Fibroblast of the aortic adventitia (primary cell): Measurements from ENCODE around the gene PAXIP1. TPM values are rescaled to one million over a fixed set of nuclear protein-coding genes. Genes with fewer than 3 reads are reported as not detected.
"Not testable (repeated sequence)": the region's sequence is repeated elsewhere in the genome, so short reads cannot be mapped to it uniquely, and the experiment has no call there.

Experiments used
- DNase-seq: peaks from one replicate; pipeline ENCODE4 v3.0.0-alpha.2; 2010; ENCODE audit warnings: low read depth
- H3K4me3 ChIP-seq: 2 replicates; pipeline ENCODE4 v1.5.1; 2011; ENCODE audit warnings: low read depth, mild to moderate bottlenecking, control low read depth, low read length, moderate library complexity
- CTCF ChIP-seq: IDR thresholded peaks from 2 replicates; pipeline ENCODE4 v1.5.1; 2011; ENCODE audit warnings: mild to moderate bottlenecking, low read length, control low read depth, inconsistent platforms; ENCODE audit not compliant: insufficient read depth
- total RNA-seq: library from RNA; depleted of rRNA; stranded (reverse); fragments of >200 nt; gene quantifications from 2 replicates; pipeline ENCODE4 v1.2.3, GENCODE V29; 2012; ENCODE audit warnings: low replicate concordance

PAXIP1 gene
- total RNA-seq, 1 donor: 12.2 TPM

GRCh38 chr7:154931906-154932305 lies 71.0 kb downstream of the PAXIP1 start:
- no peak overlapping the region for H3K4me3 ChIP-seq
- TF ChIP-seq CTCF: no peak
- no peak for DNase-seq

GRCh38 chr7:154929006-154929726 lies 73.8 kb downstream of the PAXIP1 start:
- peak overlapping the region; percentile 77 for H3K4me3 ChIP-seq
- peak; percentile 10 for DNase-seq
- TF ChIP-seq CTCF: no peak

GRCh38 chr7:154928136-154929005 lies 74.6 kb downstream of the PAXIP1 start:
- peak overlapping the region; percentile 80 for H3K4me3 ChIP-seq
- TF ChIP-seq CTCF: no peak
- DNase-seq: peak; percentile 98

GRCh38 chr7:154927624-154928125 lies 75.2 kb downstream of the PAXIP1 start:
- DNase-seq: peak; percentile 95
- peak; percentile 60 for TF ChIP-seq CTCF

GRCh38 chr7:154922472-154922871 lies 80.5 kb downstream of the PAXIP1 start:
- DNase-seq, H3K4me3 ChIP-seq: not testable (repeated sequence)

More at GRCh38 chr7:154927624-154928125, 75.2 kb downstream of the PAXIP1 start:
- H3K4me3 ChIP-seq: peak overlapping the region; percentile 80

GRCh38 chr7:154919344-154920225 lies 83.3 kb downstream of the PAXIP1 start:
- no peak for DNase-seq
- TF ChIP-seq CTCF: no peak
- no peak overlapping the region for H3K4me3 ChIP-seq
